HG02970 (cell line): ENCODE measurements around the gene PCSK5.
"Not testable (repeated sequence)": the region's sequence is repeated elsewhere in the genome, so short reads cannot be mapped to it uniquely, and the experiment has no call there.

Source experiments
- ATAC-seq: cut with Tn5 transposase; IDR thresholded peaks from one replicate; pipeline ENCODE4 v1.9.1; 2021; ENCODE audit warnings: mild to moderate bottlenecking, moderate library complexity, moderate number of reproducible peaks; ENCODE audit not compliant: unreplicated experiment, low FRiP score

The PCSK5 gene

DNA sequence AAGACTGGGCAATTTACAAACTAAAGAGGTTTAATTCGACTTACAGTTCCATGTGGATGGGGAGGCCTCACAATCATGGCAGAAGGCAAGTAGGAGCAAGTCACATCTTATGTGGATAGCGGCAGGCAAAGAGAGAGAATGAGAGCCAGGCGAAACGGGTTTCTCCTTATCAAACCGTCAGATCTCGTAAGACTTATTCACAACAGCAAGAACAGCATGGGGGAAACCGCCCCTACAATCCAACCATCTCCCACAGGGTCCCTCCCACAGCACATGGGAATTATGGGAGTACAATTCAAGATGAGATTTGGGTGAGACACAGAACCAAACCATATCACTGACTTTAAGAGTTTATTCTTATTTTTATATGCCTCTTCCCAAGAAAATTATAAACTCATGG, 443.5 kb downstream of the PCSK5 start:
- no peak for ATAC-seq

DNA sequence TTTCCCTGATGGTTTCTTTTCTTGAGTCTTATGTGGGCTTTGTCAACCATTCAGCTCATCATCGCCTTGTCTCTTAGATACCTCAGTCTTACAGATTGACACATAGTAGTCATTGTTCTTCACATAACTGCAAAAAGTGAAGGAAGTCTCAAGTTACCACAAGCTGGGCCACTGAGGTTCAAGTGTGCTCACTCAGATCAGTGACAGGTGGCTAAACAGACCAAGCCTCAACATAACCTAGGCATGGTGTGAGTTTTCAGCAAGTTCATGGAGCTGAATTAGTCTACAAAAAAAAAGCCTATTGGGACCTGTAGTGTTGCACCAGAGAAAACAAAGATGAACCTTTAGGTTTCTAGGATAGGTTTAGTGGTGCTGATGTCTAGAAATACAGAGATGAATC, 445.6 kb downstream of the PCSK5 start:
- ATAC-seq = no peak

DNA sequence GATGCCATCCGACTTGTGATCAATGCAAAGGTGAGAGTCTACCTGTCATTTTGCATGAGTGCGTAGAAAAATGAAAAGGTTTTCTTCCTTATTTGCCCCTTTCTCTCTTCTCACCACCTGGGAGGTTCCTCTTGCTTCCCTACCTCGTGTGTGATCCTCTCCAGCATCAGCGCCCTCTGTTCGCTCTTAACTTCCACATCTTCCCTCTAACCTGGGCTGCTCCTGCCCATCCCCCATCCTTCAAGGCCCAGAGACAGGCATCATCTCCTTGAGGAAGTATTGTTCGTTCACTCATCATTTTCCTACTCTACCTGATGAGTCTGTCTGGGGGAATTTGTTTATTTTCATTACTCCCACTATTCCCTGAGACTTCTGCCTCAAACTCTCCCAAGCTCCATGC, 447.9 kb downstream of the PCSK5 start:
- ATAC-seq = no peak

DNA sequence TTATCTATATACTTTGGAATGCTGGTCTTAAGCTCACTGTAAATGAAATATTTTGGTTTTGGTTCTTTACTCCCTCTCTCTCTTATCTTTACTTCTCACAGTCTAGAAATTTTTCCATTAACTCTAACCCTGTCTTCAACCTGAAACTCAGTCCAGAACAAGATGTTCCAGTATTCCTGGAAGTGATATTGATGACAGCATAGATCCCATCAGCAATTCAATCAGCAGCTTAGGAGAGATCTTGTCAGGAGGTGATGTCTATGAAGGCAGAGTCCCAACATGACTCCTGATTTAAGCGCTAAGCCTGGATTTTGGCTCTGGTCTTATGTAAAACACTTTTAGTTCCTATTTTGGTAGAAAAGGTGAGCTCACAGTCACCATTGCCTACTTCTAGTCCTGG, 451.1 kb downstream of the PCSK5 start:
- ATAC-seq = no peak

DNA sequence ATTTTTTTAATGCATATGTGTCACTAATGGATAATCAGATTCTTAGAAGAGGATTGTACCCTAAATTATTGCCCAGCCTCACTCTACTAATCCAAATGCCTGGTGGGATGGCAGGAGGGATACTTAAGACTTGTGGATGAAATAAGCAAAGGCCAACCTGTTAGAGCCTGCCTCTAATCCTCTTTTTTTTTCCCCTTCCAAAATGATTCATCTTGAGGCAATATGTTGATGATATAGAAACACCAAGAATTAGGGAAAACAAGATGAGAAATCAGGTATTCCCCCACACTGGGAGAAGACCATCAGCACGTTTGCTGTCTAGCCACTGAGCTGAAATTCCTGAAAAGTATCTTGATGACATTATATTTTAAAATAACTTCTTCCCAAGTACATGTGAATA, 451.7 kb downstream of the PCSK5 start:
- ATAC-seq = no peak

DNA sequence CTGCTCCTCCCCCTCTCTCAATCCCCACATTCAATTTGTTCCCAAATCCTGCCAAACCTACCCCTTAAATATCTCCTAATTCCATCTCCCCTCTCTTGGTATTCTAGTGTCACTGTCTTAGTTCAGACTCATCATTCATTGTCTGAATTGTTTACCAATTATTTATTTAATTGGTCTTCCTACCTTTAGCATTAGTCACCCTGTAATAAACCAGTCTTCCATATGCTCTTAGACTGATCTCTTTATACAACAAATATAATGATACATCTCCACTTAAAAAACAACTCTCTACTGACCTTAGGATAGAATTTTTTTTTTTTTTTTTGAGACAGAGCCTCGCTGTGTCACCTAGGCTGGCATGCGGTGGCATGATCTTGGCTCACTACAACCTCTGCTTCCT, 452.4 kb downstream of the PCSK5 start:
- ATAC-seq = no peak

DNA sequence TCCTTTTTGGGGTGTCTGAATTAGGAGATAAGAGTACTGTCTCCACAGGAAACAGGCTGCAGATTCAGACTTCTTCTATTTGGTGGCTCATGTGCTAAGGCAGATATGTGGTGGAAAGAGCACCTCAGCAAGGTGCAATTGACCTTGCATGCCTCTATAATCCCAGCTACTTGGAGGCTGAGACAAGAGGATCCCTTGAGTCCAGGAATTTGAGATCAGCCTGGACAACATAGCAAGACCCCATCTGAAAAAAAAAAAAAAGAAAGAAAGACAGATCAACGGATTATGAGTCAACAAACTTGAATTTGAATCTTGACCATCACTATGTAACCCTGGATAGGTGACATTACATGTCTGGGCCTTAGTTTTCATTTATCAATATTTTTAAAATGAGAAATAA, 459.4 kb downstream of the PCSK5 start:
- no peak for ATAC-seq

DNA sequence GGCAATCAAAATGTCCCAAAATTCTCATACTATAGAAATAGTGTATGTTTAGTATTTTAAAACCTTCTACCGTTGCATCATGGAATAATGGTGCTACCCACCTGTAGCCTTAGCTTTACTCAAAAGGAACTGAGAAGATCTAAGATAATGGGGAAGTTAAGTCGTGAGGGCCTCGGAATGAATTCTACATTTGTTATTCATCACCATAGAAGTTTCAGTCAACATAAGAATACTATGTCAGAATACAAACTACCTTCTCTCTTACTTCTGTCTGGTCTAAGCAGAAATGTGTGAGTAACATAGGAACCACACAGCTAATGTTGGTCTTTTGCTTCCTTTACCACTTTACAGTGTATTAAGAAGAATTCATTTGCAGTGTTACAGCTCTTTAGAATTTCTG, 460.5 kb downstream of the PCSK5 start:
- no peak for ATAC-seq

DNA sequence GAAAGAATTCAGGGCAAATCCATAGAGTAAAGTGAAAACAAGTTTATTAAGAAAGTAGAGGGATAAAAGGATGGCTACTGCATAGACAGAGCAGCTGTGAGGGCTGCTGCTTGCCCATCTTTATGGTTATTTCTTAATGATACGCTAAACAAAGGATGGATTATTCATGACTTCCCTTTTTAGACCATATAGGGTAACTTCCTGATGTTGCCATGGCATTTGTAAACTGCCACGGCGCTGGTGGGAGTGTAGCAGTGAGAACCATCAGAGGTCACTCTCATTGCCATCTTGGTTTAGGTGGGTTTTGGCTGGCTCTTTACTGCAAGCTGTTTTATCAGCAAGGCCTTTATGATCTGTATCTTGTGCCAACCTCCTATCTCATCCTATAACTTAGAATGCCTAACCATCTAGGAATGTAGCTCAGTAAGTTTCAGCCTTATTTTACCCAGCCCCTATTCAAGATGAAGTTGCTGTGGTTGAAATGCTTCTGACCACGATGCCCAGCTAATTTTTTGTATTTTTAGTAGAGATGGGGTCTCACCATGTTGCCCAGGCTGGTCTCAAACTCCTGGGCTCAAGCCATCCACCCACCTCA, 461.6 kb downstream of the PCSK5 start:
- ATAC-seq = no peak

DNA sequence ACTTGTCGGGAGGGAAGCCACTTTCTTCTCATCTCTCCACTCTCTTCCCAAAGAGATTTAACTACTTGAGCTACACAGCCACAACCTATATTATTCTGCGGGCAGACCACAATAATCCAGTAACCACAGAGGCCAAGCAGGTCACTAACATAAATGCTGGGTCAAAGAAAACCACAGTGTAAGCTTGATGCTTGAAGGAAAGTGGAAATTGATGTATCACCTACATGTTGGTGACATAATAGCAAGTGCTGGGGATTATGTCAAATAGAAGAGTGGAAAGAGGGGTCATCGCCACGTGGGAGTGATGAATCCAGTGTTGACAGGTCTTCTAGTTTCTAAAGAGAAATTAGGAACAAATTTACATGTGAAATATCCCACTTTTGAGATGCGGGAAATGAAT, 462.8 kb downstream of the PCSK5 start:
- no peak for ATAC-seq

DNA sequence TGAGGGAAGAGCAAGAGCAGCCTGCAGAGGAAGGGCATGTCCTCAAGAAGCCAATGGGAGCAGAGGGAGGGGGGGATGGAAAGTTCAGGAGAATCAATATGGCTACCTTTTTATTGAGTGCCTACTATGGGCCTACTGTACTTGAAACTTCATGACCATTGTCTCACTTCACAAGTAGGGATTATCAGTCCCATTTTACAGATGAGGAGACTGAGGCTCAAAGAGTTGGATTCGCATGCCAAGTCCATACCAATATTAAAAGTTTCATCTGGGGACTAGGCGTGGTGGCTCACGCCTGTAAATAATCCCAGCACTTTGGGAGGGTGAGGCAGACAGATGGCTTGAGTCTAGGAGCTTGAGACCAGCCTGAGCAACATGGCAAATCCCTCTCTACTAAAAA, 463.7 kb downstream of the PCSK5 start:
- no peak for ATAC-seq

DNA sequence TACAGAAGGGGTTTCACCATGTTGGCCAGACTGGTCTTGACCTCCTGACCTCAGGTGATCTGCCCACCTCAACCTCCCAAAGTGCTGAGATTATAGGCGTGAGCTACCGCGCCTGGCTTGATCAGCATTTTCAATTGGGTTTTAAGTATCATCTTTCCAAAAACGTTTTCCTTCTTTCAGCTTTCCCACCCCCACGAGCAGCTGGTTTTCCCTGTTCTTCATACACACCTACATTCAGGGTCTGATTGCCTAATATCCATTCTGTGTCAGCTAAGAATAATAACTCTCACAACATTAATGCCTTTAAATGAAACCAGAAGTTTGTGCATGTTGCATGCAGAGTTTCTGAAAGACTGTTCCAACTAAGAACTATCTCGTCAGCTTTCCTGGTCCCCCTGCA, 465.4 kb downstream of the PCSK5 start:
- ATAC-seq = no peak

DNA sequence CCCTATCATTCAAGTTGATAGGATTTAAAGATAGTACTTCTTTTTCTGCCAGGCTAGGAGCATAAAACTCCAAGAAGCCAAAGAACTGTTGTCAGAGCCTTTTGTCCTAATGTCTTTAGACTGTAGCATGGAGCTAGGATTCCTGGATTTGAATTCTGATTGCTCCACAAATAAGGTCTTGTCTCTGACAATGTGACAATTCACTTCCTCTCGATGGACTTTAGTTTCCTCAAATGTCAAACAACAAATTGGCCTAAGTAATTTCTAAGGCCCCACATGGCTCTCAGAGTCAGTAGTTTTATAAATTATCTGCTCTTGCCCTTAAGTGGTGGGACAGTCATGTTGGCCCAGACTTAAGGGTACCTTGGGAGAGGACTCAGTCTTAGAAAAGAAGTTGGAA, 467.1 kb downstream of the PCSK5 start:
- ATAC-seq = no peak

DNA sequence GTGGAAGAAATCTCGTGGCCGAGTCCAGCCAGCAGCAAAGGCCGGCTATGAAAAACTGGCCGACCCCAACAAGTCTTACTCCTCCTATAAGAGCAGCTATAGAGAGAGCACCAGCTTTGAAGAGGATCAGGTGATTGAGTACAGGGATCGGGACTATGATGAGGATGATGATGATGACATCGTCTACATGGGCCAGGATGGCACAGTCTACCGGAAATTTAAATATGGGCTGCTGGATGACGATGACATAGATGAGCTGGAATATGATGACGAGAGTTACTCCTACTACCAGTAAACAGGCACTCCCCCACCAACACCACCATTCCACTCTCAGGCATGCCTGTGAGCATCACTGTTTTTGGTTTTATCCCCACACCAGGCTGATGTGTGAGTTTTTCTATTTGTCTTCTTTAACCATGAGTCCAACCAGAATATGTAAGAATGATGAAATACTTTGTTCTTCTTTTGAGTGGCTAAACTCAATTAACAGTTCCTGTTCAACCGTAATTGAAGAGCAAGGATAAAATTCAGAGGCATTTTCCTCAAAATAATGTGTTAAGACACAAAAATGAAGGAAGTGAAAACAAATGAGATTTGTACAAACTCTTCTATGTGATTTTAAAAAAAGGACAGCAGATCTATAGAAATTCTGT, 468.3 kb downstream of the PCSK5 start:
- ATAC-seq = no peak

DNA sequence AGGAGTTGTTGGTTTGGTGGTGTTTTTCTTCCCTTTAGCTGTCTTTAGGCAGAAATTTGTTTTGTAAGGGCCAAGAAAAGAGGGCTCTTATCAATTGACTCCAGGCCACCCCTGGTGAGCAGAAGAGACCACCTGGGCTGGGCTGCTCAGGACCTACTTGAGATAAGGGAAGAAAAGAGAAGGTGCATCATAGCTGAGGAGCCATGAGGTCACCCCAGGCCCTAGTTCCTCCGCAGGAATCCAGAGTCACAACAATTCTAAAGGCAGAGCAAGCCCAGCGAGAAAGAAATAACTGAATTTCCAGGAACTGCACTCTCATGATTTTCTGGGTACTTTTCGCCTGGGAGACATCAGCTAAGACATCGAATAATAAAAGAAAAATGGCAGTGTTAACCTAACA, 468.9 kb downstream of the PCSK5 start:
- no peak for ATAC-seq

DNA sequence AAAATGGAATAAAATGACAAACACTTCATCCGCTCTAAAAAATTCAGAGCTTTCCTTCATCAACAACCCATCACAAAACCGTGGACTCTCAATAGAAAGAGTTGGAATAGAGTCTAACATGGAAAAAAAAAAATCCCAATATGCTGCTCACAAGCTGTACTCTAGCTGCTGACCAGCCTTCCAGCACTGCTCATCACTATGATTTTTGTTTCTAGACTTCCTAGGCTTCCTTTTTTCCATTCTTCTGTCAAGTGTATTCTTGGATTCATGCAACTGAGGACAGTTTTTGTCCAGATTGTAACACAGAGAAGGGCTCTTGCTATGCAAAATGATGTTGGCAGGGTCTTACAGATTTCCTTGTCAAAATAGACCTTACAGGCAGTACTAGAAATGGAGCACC, 469.3 kb downstream of the PCSK5 start:
- no peak for ATAC-seq

DNA sequence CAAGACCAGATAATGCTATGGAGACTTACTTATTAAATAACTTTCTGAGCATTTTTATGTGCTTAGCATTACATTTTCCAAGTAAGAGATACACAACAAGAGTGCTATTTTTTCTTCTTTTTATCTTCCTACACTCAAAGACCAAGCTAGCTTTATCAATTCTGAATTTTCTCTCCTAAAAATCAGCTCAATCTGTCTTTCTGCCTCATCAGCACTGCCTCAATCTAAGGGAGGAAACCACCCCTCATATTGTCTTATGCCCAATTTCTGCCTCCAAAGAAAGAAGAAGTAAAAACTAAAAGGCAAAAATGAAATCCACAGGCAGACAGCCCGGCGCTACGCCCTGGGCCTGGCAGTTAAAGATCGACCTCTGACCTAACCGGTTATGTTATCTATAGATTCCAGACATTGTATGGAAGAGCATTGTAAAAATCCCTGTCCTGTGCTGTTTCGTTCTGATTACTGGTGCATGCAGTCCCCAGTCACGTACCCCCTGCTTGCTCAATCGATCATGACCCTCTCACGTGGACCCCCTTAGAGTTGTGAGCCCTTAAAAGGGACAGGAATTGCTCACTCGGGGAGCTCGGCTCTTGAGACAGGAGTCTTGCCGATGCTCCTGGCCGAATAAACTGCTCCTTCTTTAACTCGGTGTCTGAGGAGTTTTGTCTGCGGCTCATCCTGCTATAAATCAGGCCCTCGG, 472.0 kb downstream of the PCSK5 start:
- ATAC-seq = not testable (repeated sequence)

DNA sequence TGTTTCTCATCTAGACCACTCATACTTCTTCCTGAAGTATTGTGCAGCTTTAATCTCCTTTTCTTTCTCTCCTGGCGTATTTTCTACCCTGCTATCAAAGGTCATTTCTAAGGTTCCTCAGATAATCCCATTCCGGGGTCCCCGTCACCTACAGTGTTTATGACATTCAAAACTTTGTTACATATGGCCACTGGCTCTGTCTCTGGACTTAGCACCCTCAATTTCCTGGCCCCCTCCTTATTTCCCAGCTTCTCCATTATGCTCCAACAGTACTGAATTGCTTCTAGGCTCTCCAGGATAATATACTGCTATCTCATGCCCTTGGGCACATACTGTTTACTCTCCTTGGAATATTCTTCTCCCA, 472.5 kb downstream of the PCSK5 start:
- no peak for ATAC-seq

DNA sequence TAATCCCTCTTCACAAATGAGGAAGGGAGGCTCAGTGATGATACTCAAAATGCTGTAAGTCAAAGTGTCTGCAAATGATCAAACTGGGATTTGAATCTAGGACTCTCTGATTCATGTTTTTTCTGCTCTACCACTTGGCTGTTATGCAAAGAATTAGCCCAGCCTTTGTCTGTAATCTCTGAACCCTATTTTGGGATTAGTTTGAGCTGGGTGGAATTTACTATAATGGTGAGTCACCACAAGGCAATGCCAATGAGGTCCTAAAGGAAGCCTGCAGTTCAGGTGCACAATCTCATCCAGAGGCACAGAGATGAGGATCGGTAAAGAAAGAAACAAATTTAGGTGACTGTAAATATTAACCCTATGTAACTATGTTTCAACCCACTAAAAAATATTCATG, 474.6 kb downstream of the PCSK5 start:
- ATAC-seq = no peak

DNA sequence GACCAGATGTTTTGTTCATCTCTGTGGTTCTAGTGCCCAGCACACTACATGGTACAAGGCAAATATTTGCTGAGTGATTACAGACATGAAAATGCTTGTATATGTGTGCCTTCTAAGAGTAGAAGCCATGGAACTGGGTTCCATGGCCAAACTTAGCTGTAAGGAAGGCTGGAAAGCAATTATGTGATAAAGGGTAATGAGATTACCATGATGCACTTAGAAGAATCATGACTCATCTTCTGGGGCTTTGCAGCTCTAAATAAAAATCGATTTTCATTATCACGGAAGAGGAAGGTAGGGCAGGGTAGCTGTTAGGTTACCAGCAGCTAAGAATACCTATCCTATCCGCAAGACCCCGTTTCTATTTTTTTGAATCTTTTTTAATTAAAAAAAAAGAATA, 475.8 kb downstream of the PCSK5 start:
- no peak for ATAC-seq

DNA sequence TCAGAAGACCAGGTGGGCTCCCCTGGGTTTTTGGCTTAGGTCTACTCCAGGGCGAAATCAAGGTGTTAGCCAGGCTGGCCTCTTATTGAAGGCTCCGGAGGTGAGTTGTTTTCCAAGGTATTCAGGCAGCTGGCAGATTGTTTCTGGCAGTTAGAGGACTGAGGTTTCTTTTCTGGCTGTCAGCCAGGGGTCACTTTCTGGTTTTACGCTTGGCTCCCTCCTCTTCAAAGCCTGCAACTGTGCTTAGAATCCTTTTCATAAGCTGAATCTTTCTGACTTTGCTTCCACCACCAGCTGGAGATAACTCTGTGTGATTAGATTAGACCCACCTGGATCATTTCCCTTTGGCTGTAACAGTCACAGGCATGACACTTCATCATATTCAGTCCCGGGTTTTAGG, 479.1 kb downstream of the PCSK5 start:
- ATAC-seq = no peak

DNA sequence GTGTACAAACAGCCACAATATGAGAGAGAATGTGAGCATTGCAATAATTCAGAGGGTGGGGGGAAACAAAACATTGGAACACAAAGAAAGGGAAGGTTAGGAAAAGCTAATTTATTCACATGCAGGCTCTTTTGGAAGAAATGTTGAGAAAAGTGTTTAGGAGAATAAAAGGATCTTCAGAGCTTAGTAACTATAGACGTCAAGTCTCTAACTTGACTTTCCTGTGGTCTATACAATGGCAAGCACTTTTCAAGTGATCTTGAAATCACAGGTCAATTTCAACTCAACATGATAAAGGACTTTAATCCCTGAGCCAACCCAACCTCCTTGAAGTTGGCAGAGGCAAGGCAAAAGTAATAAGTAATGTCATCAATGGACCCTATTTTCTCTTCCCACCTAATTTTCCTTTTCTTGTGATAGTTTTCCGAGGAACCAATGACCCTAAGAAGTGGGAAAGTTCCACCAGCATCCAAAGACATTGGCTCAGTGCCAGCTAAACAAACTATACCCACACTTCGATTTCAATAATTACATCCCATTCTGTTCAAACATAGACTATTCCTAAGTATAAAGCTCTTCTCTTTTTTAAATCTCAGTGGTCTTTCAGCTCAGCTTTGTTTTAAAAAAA, 480.0 kb downstream of the PCSK5 start:
- ATAC-seq = no peak
